ENCODE measurements around the gene MNT.
A peak's percentile ranks its signal among the peaks of the same experiment; 100 is the strongest.
"Not testable (repeated sequence)": the region's sequence is repeated elsewhere in the genome, so short reads cannot be mapped to it uniquely, and the experiment has no call there.

Gene MNT

GRCh38 chr17:2400877-2401425 is at the start of gene MNT:
MNT (minus strand) TSS chr17:2401060; CDS start chr17:2400712, 348 bp downstream.
- DNase-seq: peak; percentile 93

GRCh38 chr17:2450016-2450650 is 49.3 kb upstream of the MNT start:
- DNase-seq: no peak

GRCh38 chr17:2449486-2449885 is 48.6 kb upstream of the MNT start:
- DNase-seq: no peak

GRCh38 chr17:2447479-2447878 is 46.6 kb upstream of the MNT start:
- DNase-seq: not testable (repeated sequence)

- DNase-seq: no peak
Measured at GRCh38 chr17:2445638-2446037, 44.8 kb upstream of the MNT start.

GRCh38 chr17:2444382-2444781 is 43.5 kb upstream of the MNT start:
- DNase-seq: no peak

GRCh38 chr17:2442166-2442565 is 41.3 kb upstream of the MNT start:
- no peak for DNase-seq

GRCh38 chr17:2440930-2441329 is 40.1 kb upstream of the MNT start:
- DNase-seq: no peak

GRCh38 chr17:2439997-2440396 is 39.1 kb upstream of the MNT start:
- DNase-seq: not testable (repeated sequence)

GRCh38 chr17:2438823-2439222 is 38.0 kb upstream of the MNT start:
- no peak for DNase-seq

GRCh38 chr17:2436316-2436905 is 35.6 kb upstream of the MNT start:
- DNase-seq: peak; percentile 95

- DNase-seq: peak; percentile 91
Measured at GRCh38 chr17:2435862-2436261, 35.0 kb upstream of the MNT start.

- peak; percentile 88 for DNase-seq
Measured at GRCh38 chr17:2435181-2435741, 34.4 kb upstream of the MNT start.

- no peak for DNase-seq
Measured at GRCh38 chr17:2433696-2434095, 32.8 kb upstream of the MNT start.

- DNase-seq: no peak
Measured at GRCh38 chr17:2427910-2428309, 27.1 kb upstream of the MNT start.

- no peak for DNase-seq
Measured at GRCh38 chr17:2427215-2427614, 26.4 kb upstream of the MNT start.

GRCh38 chr17:2423271-2423670 is 22.4 kb upstream of the MNT start:
- DNase-seq: no peak

GRCh38 chr17:2421315-2422147 is 20.7 kb upstream of the MNT start:
- peak; percentile 37 for DNase-seq

GRCh38 chr17:2420176-2420575 is 19.3 kb upstream of the MNT start:
- no peak for DNase-seq

GRCh38 chr17:2419486-2419885 is 18.6 kb upstream of the MNT start:
- DNase-seq: no peak

GRCh38 chr17:2418572-2418971 is 17.7 kb upstream of the MNT start:
- no peak for DNase-seq

GRCh38 chr17:2416010-2416734 is 15.3 kb upstream of the MNT start:
- DNase-seq: peak; percentile 68

- no peak for DNase-seq
Measured at GRCh38 chr17:2415081-2415480, 14.2 kb upstream of the MNT start.

Data from NCI-H146 (cell line).